ENCODE results near the gene GJA3.

DNA sequence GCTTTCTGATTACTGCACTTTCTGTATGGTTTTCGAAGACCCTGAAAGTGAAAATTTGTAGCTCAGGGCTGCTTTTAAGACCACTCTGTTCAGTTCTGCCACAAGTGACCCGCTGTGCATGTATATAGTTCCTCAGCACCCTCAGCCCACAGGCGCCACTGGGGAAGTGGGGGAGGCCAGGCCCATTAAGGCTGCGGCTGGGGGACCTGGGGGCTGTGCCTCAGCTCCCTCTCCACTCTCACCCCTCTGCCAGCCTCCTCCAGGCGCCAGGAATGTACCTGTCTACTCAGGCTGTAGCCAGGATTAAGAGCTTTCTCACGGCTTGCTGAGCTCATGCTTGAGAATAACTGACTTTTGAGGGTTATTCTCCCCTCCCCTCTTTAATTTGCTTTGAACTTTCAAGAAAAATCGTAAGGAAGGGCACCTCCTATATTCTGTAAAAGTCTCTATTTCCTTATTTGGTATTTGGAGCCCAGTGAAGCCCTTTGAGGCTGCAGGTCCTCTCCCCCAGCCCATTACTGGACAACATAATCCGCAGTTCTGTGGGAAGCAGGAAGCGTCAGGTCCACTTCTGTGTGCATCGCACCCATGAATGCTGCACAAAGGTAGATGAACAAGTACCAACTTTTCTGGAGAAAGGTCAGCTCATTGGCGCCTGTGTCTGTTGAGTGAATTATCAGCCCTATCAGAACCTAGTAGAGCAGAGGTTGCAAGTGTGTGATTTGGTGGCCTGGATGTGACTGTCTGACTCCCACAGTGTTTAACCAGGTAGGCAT, 29.6 kb downstream of the GJA3 start:
- TF ChIP-seq POLR2A (IDR thresholded peaks at IDR 0.05) (no peak), EP300 (IDR thresholded peaks at IDR 0.05) (no peak)
- TF ChIP-seq, protein P1, sequence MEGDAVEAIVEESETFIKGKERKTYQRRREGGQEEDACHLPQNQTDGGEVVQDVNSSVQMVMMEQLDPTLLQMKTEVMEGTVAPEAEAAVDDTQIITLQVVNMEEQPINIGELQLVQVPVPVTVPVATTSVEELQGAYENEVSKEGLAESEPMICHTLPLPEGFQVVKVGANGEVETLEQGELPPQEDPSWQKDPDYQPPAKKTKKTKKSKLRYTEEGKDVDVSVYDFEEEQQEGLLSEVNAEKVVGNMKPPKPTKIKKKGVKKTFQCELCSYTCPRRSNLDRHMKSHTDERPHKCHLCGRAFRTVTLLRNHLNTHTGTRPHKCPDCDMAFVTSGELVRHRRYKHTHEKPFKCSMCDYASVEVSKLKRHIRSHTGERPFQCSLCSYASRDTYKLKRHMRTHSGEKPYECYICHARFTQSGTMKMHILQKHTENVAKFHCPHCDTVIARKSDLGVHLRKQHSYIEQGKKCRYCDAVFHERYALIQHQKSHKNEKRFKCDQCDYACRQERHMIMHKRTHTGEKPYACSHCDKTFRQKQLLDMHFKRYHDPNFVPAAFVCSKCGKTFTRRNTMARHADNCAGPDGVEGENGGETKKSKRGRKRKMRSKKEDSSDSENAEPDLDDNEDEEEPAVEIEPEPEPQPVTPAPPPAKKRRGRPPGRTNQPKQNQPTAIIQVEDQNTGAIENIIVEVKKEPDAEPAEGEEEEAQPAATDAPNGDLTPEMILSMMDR (IDR thresholded peaks at IDR 0.05), result no peak

All from tibial nerve (tissue), 4 donors.